Calu3 (cell line): ENCODE data around the gene SRSF3. TPM values are rescaled to one million over a fixed set of nuclear protein-coding genes. Genes with fewer than 3 reads are reported as not detected.

Source experiments
- BruUV-seq: library from RNA; stranded (reverse); fragments of 400-500 nt; replicated peaks from 2 replicates; lab custom pipeline; 2021; lab: Mats Ljungman, UMichigan
- CTCF ChIA-PET: fragments of 300-600 bp; sonication (Branson Sonifier 250); formaldehyde crosslinking; loops from one replicate; lab custom pipeline; 2022; ENCODE audit warnings: antibody characterized with exemption; lab: Charles Lee
- DNase-seq: peaks from one replicate; pipeline ENCODE4 v3.0.0; 2022
- H3K27ac Mint-ChIP-seq: one replicate; pipeline ENCODE4 v1.8.0; 2022; ENCODE audit warnings: mixed read lengths; ENCODE audit not compliant: unreplicated experiment
- H3K27me3 Mint-ChIP-seq: one replicate; pipeline ENCODE4 v1.8.0; 2022; ENCODE audit warnings: mixed read lengths; ENCODE audit not compliant: unreplicated experiment
- H3K36me3 Mint-ChIP-seq: one replicate; pipeline ENCODE4 v1.8.0; 2022; ENCODE audit warnings: mild to moderate bottlenecking, moderate library complexity, mixed read lengths; ENCODE audit not compliant: insufficient read depth, unreplicated experiment
- H3K4me1 Mint-ChIP-seq: one replicate; pipeline ENCODE4 v1.8.0; 2022; ENCODE audit warnings: mild to moderate bottlenecking, low read depth, mixed read lengths; ENCODE audit not compliant: unreplicated experiment
- H3K4me3 Mint-ChIP-seq: one replicate; pipeline ENCODE4 v1.8.0; 2022; ENCODE audit warnings: mild to moderate bottlenecking, low read depth, moderate library complexity, mixed read lengths; ENCODE audit not compliant: unreplicated experiment
- H3K9me3 Mint-ChIP-seq: one replicate; pipeline ENCODE4 v1.8.0; 2022; ENCODE audit warnings: low read depth, mixed read lengths; ENCODE audit not compliant: unreplicated experiment
- intact Hi-C: fragments of 100-400 bp; cut with micrococcal nuclease; formaldehyde crosslinking; loops from one replicate; pipeline ENCODE4 v1.10.0; 2022; ENCODE audit not compliant: unreplicated experiment
- total RNA-seq: library from RNA; stranded (reverse); gene quantifications from 2 replicates; pipeline ENCODE4 v1.2.3, GENCODE V29; 2022
- TF ChIP-seq, protein P1 (sequence below): fragments of 200-600 bp; IDR thresholded peaks from one replicate; pipeline ENCODE4 v1.8.0; 2022; ENCODE audit warnings: antibody characterized with exemption; ENCODE audit not compliant: unreplicated experiment

Gene SRSF3
- total RNA-seq, 1 experiment from 2014 or later, result 370 TPM

DNA sequence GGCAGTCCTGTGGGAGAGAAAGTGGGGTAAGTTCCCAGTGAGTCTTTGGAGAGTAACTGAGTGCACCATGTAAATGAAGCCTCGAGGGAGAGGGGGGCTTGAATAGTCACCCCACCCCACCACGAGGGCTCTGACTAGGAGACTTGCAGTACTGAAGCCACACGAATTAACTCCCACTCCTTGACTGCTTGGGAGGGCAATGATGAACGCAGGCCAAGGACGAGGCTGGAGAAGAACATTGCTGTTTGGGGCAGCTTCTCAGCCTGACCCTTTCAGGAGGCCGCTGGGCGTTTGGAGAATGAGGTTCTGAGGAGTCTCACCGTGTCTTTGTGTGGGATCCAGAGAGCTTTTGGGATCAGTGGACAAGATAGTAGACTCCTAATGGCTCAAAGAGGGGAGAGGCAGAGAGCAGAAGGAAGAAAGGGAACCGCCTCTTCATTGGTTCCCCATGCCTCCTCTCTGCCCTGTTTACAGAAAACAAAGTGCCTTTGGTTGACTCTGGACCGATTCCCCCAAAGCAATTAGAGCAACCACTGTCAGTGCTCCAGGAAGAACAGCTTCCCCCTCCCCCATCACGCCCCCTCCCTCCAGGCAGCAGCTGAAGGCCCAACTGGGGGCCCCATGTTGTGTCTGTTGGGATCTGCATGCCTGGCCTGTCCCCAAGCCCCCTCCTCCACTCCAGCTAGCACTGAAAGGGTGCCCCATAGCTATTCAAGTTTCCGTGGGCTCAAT lies 42.7 kb downstream of the SRSF3 start:
- Mint-ChIP-seq H3K4me1 (peaks cover 20% of the 10 kb centered on the region), H3K36me3 (no peaks in the 10 kb centered on the region), H3K9me3 (no peaks in the 10 kb centered on the region), H3K27ac (no peak overlapping the region), H3K4me3 (no peak overlapping the region), H3K27me3 (no peaks in the 10 kb centered on the region)
- no TSS peak for BruUV-seq
- no peak for DNase-seq
- TF ChIP-seq, protein P1, sequence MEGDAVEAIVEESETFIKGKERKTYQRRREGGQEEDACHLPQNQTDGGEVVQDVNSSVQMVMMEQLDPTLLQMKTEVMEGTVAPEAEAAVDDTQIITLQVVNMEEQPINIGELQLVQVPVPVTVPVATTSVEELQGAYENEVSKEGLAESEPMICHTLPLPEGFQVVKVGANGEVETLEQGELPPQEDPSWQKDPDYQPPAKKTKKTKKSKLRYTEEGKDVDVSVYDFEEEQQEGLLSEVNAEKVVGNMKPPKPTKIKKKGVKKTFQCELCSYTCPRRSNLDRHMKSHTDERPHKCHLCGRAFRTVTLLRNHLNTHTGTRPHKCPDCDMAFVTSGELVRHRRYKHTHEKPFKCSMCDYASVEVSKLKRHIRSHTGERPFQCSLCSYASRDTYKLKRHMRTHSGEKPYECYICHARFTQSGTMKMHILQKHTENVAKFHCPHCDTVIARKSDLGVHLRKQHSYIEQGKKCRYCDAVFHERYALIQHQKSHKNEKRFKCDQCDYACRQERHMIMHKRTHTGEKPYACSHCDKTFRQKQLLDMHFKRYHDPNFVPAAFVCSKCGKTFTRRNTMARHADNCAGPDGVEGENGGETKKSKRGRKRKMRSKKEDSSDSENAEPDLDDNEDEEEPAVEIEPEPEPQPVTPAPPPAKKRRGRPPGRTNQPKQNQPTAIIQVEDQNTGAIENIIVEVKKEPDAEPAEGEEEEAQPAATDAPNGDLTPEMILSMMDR, result no peak
- intact Hi-C loops, result no loop called here
- CTCF ChIA-PET, result interaction anchor here (0.6 kb wide), 1 partner anchor 21 kb away, joined by 3 read pairs; no protein-coding TSS in a partner anchor

DNA sequence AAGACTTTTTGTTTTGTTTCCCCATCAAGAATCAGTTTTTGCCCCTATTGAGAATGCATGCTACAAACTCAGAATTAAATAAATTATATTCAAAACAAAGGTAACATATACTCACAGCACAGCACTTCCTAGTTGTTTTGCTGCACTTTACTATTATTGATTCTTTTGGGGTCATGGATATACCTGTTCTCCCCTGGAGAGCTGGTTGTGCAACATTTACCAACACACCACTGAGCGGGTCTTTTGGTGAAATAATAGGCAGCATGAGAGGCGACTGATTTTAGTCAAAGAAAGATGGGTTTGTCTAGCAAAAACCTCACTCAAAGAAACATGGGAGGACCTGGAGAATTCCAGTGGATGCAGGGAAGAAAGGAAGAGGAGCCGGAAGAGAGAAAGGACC lies 44.4 kb downstream of the SRSF3 start:
- Mint-ChIP-seq H3K27ac (no peak overlapping the region), H3K27me3 (no peaks in the 10 kb centered on the region), H3K36me3 (no peaks in the 10 kb centered on the region), H3K4me3 (no peak overlapping the region), H3K9me3 (no peaks in the 10 kb centered on the region), H3K4me1 (peaks cover 16% of the 10 kb centered on the region)
- TF ChIP-seq, protein P1, result no peak
- BruUV-seq, result no TSS peak
- intact Hi-C loops, result no loop called here
- no peak for DNase-seq
- CTCF ChIA-PET, result no interaction called here

DNA sequence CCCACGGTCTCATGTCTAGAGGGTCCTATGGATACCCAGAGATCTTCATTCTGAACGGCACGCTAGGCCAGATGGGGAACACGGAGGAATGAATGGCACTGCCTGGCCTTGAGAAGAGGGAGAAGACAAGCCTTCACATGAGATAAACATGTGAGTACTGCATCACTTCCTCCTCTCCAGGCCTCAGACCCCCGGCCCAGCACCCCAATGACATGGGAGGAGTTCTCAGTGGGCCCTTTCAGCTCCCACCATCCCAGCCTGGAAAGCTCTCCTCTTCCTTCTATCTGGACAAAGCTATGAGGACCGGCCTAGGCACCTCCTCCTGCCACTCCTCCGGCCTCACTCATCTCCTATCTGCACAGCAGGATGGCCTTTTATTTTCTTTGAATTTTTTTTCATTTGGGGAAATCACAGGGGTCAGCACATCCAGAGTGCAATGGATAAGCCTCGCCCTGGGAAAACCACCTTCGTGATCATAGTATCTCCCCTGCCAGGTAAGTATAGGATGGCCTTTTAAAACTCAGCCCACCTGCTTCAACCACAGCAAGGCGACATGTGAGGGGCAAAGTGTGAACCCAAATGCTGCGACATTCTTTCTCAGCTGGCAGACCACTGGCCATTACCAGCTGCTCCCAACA lies 45.1 kb downstream of the SRSF3 start:
- no peak overlapping the region for H3K4me3 Mint-ChIP-seq
- TF ChIP-seq, protein P1, result no peak
- H3K27ac Mint-ChIP-seq, result no peak overlapping the region
- CTCF ChIA-PET, result no interaction called here
- H3K9me3 Mint-ChIP-seq, result no peaks in the 10 kb centered on the region
- no peaks in the 10 kb centered on the region for H3K36me3 Mint-ChIP-seq
- intact Hi-C loops, result no loop called here
- H3K27me3 Mint-ChIP-seq, result no peaks in the 10 kb centered on the region
- BruUV-seq, result no TSS peak
- H3K4me1 Mint-ChIP-seq, result peaks cover 9% of the 10 kb centered on the region
- DNase-seq, result no peak

GRCh38 chr6:36641543-36641942 lies 47.4 kb downstream of the SRSF3 start:
- CTCF ChIA-PET, result interaction anchor here (0.6 kb wide), 1 partner anchor 26 kb away, joined by 3 read pairs; no protein-coding TSS in a partner anchor
- intact Hi-C loops, result no loop called here
- no peak for DNase-seq
- Mint-ChIP-seq H3K36me3 (no peaks in the 10 kb centered on the region), H3K27me3 (no peaks in the 10 kb centered on the region), H3K9me3 (no peaks in the 10 kb centered on the region), H3K4me1 (no peaks in the 10 kb centered on the region), H3K4me3 (no peak overlapping the region), H3K27ac (no peak overlapping the region)
- no TSS peak for BruUV-seq
- TF ChIP-seq, protein P1, result no peak
